HG03196 (cell line): ENCODE results near the gene BTBD2.

Experiments used
- ATAC-seq: cut with Tn5 transposase; IDR thresholded peaks from one replicate; pipeline ENCODE4 v1.9.1; 2021; ENCODE audit not compliant: unreplicated experiment

Gene BTBD2

DNA sequence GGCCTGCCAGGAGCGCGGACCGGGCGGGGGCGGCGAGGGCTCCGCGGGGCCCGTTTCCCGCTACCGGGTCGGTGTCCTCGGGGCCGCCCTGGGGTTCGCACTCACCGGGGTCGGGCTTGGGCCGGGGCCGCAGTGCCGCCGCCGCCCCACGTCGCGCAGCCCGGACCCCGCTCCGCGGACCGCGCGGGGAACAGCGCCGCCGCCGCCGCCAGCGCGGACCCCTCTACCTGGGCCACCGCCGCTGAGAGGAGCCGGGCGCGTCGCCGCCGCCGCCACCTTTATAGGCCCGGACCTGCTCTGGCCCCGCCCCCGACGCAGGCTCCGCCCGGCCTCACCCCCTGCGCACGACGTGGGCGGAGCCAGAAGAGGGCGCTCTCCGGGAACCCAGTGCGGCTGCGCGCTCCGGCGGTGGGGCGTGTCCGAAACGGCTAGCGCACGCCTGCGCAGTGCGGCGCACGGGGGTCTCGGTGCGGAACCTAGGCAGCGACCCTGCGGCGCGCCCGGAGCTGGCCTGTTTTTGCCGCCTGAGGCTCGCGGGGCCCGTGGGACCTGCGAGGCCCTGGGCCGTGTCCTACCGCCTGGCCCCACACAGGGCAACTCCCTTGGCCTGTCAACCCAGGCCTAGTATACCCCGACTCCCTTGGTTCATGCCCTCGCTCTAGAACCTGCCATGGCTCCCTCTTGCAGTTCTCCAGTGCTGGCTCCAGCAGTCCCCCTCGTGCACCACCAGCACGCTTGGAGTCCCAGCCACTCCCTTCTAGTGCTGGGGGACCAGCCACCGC is 35.7 kb upstream of the BTBD2 start, which contains the start of gene MKNK2:
MKNK2 (minus strand) TSS at position 254 of the 782 bp plus-strand sequence. CDS start 393 bp downstream, outside the sequence.
- ATAC-seq = peak; percentile 42

DNA sequence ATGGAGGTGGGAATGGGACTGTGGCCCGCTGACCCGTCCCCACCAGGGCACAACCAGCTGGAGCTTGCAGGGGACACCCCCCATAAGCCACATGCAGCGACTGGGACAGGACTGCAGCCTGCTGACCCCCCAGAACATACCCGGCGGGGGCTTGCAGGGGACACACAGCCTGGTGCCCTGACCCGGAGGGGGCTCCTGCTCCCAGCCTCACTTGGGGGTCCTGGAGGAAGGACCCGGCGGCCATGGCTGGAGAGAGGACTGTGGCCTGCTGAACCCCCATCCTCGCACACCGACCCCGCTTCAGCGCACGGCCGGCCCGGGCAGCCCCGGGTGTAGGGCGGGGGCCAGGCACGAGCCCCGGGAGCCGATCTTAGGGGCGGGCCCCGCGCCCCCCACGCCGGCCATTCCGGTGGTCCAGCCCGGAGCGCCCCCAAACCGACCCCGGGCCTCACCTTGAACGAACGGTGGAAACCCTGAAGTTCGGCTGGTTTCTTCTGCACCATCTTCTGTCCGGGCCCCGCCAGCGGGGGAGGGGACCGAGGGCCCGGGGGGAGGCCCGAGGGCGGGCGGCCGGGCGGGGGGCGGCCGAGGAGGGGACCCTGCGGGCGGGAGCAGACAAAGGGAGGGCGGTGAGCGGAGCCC is 35.0 kb upstream of the BTBD2 start:
- ATAC-seq = peak; percentile 1

DNA sequence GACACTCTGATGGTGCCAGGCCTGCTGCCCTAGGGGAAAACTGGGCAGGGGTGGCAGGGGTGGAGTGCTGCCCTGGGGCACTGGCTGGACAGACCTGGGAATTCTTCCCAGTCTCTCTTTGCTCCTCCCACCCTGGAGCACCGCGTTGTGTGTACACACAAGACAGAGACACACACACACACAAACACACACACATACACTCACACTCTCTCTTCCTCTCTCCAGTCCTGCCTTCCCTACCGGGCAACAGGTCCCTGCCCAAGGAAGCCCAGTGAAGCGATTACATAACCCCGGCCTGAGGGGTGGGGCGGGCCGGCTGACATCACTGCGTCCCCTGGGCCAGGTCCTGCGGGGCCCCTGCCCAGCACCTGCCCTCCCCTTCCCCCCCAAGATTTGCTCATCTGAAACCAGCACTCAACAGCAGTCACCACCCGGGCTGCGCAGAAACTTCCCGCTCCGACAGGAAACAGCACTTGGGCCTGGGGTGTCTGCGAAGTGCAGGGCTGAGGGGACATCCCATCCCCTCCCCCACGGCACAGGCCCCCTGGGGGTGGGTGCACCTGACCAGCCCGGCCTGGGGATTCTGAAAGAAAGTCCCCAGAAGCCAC is 34.3 kb upstream of the BTBD2 start:
- ATAC-seq = peak; percentile 3

DNA sequence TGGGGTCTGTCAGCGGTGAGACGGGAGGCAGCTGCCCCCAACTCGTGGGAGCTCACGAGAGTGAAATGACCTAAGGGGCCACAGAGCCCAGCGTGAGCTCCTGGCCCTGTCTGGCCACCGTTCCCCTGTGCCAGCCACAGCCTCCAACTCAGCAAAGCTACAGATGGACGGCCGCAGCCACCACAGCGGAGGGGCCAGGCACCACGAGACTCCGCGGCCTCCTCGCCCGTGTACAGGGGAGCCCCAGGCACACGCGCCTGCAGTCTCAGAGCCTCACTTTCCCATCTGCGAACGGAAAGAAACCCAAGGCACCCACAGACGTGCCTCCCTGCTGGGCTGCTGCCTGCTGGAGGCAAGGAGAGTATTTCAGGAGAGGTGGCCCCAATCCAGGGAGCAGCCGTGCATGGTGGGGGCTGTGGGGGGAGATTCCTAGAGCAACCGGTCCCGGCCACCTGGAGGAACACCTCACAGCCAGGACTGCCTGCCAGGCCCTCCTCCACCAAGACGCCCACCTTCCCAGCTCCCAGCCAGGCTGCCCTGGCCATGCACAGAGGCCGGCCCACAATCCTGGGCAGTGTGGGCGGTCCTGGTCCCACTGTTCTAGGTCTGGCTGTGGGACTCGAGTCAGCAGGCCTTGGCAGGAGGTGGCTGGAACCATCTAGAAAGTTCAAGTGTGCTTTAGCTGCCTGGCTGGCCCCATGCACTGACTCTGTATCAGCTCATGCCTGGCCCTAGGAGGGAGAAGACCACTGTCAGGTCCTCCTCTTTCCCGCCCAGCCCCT is 33.6 kb upstream of the BTBD2 start:
- ATAC-seq = no peak

DNA sequence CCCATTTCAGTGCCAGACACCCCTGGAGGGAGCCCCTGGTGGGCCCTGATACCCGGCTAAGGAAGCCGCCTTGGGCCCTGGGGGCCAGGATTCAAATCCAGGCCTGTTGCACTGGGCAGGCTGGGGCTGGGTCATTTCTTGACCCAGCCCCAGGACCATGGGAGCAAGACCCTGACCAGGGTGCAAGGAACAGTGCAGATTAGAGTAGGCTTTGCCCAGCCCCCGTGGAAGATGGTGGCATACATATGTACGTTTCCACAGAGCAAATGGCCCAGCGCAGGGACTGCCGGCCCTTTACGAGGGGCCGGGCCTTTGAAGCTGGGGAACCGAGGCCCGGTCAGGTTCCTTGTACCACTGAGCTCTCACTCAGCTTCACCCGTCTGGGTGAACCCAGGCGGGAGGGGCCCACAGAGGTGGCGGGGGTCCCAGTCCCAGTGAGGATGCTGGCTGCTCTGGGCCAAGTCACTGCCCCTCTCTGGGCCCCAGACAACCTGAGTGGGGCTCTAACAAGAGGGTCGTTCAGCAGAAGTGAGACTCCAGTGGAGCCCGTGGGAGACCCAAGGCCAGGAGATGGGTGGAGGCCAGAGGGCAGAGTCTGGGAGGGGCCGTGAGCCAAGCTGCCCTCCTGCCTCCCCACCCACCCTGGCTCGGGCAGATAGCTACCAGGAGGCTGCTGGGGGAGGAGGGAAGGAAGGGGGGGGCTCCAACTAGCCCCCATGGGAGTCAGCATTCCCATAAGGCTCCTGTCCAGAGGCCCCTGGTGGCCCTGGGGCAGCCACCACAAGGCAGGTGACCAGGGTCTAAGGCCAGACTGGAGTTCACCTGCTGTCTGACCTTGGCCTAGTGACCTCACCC is 32.8 kb upstream of the BTBD2 start:
- no peak for ATAC-seq

DNA sequence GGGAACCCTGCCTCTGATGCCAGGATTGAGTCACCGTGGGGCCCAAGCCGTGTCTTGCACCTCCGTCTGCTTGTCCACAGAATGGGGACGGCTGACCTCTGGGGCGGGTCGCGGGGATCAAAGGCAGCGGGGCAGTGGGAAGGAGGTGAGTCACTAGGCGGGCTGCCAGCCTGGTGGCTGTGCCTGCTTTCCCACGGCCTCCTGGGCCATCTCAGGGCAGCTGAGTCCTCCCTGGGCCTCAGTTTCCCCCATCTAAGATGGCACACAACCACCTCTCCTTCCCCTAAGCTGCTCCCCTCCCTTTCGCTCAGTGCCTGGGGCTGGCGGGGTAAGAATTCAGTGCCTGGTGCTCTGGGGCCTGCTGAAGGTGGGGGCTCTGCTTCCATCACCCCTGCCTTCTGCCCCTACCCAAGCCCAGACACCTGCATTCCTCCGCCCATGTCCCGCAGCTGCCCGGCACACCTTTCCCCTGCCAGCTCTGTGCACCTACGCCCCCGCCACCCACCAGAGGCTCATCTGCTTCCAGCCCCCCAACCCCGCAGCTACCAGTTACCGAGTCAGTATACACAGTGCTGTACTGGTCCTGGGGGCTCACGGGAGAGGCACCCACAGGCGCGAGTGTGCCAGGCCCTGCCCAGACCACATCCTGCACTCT is 32.1 kb upstream of the BTBD2 start:
- ATAC-seq = no peak

DNA sequence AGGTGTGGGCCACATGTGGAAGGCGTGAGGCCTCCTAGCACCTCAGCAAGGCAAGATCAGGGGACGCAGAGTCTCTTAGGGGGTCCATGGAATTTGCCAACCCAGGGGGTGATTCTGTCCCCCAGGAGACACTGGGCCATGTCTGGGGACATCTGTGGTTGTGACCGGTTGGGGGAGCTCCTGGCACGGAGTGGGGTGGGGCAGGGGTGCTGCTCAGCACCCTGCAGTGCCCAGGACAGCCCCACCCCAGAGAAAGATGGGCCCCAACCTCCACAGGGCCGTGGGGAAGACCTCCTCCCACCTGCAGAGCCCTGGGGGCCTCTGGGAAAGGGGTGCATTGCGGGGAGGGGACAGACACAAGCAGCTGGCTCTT is 31.5 kb upstream of the BTBD2 start:
- ATAC-seq = no peak

DNA sequence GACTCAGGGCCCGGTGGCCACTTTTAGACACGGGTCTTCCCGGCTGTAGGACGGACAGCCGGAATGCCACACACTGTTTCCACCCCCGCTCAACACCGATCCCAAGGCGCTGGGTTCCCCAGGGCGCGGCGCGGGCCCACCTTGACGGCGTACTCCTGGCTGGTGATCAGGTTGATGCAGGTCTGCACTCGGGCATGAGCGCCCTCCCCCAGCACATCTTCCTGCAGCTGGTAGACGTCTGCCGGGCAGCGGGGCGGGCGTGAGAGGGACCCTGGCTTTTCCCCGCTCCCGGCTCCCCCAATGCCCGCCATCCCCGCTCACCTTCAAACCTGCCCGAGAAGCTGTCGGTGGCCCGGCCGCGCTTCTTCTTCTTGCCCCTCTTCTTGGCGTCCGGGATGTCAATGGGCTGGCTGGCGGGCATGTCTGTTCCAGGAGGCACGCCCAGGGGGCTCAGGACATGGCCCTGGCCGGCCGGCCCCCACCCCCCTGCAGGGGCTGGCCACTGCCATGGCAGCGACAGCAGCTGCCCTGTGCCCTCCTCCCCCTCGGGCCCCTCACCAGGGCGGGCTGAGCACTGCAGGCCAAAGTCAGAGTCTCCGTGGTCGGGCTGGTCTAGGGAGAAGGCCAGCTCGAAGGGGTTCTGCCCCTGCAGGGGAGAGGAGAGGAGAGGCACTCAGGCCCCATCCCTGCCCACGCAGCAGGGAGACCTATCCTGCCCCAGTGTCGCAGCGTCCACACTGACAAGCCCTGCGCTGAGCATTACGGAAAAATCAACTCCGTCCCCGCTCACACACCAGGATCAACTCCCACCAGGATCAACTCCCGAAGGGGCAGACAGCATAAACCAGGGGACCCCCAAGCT is 30.8 kb upstream of the BTBD2 start:
- ATAC-seq = no peak

DNA sequence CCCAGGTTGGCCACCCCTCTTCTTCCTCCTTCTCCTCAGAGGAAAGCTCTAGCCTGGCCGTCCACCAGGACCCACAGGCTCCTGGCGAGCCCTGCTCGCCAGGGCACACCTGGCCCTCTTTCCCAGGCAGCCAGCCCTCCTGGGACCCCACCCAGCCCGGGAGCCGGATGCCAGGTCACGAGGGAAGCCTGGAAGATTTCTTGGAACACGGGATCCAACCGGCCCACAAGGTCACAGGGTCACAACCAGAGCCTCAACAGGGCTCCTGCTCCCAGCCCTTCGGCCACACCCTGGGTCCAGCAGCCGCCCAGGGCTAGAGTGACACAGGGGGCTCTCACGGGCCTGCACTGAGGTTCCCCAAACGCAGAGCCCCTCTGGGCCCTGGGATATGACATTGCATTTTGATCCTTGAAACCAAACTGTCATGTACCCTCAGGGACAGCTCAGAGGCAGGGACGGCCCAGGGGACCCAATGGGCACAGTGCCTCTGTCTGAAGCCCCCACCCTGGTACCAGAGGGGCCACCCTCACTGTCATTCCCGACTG is 30.1 kb upstream of the BTBD2 start:
- ATAC-seq = no peak

DNA sequence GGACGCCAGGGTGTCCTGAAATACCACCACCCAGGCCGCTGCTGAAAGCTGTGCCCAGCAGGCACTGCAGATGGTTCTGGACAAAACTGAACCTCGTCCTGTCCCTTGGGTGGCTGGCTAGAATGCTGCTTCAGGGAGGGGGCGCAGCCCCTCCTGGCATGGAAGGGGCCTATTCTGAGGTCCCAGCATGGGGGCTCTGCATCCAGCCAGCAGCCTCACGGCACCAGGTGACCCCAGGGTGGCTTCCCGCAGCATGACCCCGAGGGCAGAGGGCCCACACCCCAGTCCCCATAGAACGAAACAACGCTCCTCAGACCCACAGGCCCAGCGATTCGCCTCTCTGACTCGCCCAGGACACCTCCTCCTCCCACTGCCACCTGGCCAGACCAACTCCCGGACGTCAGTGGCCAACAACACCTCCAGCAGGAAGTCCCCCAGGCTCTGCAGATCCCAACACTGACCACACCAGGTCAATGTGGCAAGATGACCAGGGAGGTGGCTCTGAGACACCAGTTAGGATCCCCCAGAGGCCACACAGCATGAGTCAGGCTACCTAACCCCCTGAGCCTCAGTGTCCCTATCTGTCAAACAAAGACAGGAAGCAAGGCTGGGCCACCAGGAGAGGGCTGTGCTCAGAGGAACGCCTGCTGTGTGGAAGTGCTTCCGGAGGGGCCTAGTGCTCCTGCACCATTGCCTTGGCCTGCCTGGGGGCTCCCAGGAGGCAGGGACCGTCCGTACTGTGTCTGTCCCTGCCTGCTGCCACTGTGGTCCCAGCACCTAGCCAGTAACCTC is 29.4 kb upstream of the BTBD2 start:
- ATAC-seq = no peak

DNA sequence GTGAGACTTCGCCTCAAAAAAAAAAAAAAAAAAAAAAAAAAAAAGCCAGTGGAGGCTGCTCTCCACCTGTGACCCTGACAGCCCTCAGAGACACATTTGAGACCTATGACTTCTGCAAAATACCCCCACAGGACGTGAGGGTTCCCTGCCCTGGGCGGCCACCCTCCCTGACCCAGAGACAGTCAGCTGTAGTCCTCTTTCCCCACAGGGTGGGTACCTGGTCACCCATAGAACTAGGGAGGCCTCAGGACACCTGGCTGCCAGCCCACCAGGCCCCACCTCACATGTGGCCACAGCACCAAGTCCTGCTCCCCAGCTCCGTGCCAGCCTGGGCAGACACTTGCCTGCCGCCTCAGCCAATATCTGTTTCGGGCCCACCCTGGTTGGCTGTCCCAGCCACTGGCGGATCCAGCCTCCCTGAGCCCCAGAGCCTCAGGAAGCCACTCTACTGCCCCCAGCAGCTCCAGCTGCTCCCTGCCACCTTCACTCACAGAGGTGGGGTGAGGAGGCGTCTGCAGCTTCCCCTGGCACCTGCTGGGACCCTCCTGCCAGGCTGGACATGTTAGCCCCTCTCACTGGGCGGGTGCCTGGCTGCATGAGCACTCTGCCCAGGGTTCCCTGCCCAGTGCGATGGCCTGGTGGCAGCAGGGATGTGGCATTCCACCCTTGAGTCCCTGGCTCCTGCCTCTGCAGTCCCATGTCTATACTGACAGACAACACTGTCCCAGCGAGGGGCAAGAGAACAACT is 28.6 kb upstream of the BTBD2 start:
- ATAC-seq = no peak

DNA sequence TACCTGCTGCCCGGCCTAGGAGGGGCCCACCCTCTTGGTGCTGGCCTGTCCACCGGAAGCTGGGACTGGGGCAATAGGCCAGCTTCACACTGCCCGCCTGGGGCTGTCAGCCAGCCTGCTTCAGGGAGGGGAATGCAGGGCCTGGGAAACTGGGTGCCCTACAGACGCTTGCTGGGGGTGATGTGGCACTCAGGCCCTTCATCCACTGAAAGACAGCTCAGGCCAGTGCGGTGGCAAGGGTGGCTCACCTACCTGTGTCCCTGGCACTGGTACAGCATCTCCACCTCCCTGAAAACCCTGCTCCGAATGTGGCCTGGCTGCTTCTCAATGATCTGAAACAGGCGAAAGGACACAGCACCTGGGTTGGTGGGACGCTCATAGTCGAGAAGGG is 27.7 kb upstream of the BTBD2 start:
- no peak for ATAC-seq

DNA sequence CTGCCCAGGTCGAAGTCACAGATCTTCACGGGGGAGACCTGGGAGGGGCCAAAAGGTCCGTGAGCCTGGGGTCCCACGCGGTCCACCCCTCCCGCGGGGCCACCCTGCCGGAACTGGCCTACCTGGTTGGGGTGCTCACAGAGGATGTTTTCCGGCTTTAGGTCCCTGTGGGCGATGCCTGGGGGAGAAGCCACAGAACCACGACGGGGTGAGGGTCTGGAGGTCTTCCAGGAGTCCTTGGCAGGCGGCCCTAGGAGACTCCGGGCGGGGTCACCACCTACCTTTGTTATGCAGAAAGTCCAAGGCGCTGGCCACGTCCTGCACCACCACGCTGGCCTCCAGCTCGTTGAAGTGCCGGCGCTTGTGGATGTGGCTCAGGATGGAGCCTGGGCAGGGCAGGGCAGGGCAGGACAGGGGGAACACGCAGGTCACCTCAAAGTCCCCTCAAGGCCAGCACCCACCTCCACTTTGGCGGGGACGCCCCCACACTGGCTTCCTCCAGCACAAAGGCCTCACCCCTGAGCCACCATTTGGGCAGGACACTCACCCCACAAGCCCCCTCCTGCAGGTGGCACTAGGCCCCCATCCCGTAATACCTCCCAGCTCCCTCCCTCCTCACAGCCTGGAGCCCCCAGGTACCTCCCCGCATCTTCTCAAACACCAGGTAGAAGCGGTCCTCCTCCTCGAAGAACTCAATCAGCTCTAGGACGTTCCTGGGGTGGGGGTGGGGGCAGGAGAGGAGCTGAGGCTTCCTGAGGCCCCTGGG is 27.2 kb upstream of the BTBD2 start:
- ATAC-seq = peak; percentile 12

DNA sequence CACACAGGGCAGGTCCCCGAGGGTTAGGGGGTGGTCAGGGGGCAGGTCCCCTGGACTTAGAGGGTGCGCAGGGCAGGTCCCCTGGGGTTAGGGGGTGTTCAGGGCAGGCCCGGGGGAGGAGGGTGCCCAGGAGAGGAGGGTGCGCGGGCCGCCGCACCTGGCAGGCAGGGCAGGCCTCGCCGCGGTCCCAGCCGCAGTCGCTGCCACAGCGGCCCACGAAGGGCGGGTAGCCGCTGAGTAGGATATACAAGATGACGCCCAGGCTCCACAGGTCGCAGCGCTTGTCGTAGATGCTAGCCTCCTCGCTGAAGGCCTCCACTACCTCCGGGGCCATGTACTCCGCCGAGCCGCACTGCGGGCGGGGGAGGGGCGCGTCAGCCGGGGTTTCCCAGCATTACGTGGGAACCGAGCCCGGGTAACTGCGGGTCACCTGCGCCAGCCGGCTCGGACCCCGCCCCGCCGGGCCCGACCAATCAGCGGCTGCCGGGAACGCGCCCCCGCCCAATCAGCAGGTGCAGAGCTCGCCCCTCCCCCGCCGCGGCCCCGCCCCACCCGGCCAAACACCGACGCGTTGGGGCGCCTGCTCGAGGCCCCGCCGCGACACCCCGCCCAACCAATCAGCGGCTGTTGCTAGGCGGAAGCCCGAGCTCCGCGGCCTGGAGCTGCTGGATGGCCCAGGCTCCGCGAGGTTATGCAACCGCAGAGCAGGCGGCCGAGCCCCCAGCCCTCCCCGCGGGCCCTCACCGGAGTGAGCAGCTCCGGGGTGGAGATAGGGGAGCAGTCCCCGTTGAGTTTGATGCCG is 26.4 kb upstream of the BTBD2 start:
- ATAC-seq = peak; percentile 37

DNA sequence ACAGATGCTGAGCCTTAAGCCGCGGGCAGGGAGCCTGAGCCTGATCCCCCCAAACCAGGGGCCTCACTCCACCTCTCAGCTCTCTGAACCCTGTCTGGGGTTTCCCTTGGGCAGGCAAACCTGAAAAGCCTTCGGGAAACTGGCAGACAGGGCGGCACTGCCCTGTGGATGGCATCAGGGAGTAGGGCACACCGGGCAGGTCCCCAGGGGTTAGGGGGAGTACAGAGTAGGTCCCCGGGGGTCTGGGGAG is 25.8 kb upstream of the BTBD2 start:
- ATAC-seq = no peak
